A549 (cell line): ENCODE results near the gene EPC2. TPM values are rescaled to one million over a fixed set of nuclear protein-coding genes. Genes with fewer than 3 reads are reported as not detected.

Experiments used
- ATAC-seq, 2 experiments: fragments of 200-7000 bp in 1 of 2; fragments of >200 bp in 1 of 2; cut with Nextera tagmentation in 1 of 2; cut with Tn5 transposase in 1 of 2; 3 replicates each; pipeline versions ENCODE4 v1.8.0 to v1.9.1; 2018 to 2020; ENCODE audit warnings: mild to moderate bottlenecking in 1 of 2, moderate library complexity in 1 of 2
- CTCF ChIA-PET: fragments of 300-600 bp; sonication (Branson Sonifier 250); formaldehyde crosslinking; extraction: SDS; loops from one replicate; lab custom pipeline; 2021; ENCODE audit warnings: antibody characterized with exemption, inconsistent platforms; lab: Yijun Ruan, JAX
- POLR2A ChIA-PET: fragments of 350-600 bp; formaldehyde crosslinking; extraction: SDS; loops from one replicate; lab custom pipeline; 2021; ENCODE audit warnings: antibody characterized with exemption, inconsistent platforms; lab: Yijun Ruan, JAX
- DNase-seq, 2 experiments: peaks; one replicate each; pipeline versions ENCODE4 v3.0.0 to v3.0.0-alpha.2; 2011 to 2016; ENCODE audit warnings: low read depth in 1 of 2, low spot score in 1 of 2
- FAIRE-seq: peaks from 2 replicates; lab custom pipeline; 2011; peaks lifted over from hg19 to GRCh38; lab: Jason Lieb, UNC
- H3K27ac ChIP-seq, 2 experiments: fragments of >200 bp; sonication (Bioruptor Twin); formaldehyde crosslinking; 3 replicates each; pipeline ENCODE4 v1.5.1; 2016 to 2017
- H3K4me1 ChIP-seq: fragments of >200 bp; sonication (Bioruptor Twin); formaldehyde crosslinking; 3 replicates; pipeline ENCODE4 v1.6.1; 2016
- H3K4me2 ChIP-seq: fragments of >200 bp; sonication (Bioruptor Twin); formaldehyde crosslinking; 3 replicates; pipeline ENCODE4 v1.6.1; 2016
- H3K4me3 ChIP-seq: fragments of >200 bp; sonication (Bioruptor Twin); formaldehyde crosslinking; 3 replicates; pipeline ENCODE4 v1.5.1; 2016
- H3K9me3 ChIP-seq: fragments of >200 bp; sonication (Bioruptor Twin); formaldehyde crosslinking; 3 replicates; pipeline ENCODE4 v1.6.1; 2016
- BCL3 ChIP-seq: fragments of >200 bp; sonication (Bioruptor Twin); formaldehyde crosslinking; IDR thresholded peaks from 3 replicates; pipeline ENCODE4 v1.6.1; 2016
- BHLHE40 ChIP-seq: IDR thresholded peaks from 2 replicates; pipeline ENCODE4 v1.6.1; 2012; ENCODE audit warnings: low read depth, low read length, inconsistent platforms
- CBX2 ChIP-seq: fragments of 200-600 bp; sonication (generic); IDR thresholded peaks from 2 replicates; pipeline ENCODE4 v1.6.1; 2016; ENCODE audit warnings: low read depth, mild to moderate bottlenecking, borderline replicate concordance
- CEBPB ChIP-seq, 2 experiments: fragments of >200 bp in 1 of 2; sonication (Bioruptor Twin) in 1 of 2; formaldehyde crosslinking in 1 of 2; IDR thresholded peaks; 2 replicates each; pipeline ENCODE4 v1.6.1; 2012 to 2016
- EHF ChIP-seq: fragments of 250-450 bp; sonication (Bioruptor Pico); IDR thresholded peaks from 2 replicates; pipeline ENCODE4 v1.5.0; 2020; ENCODE audit warnings: mild to moderate bottlenecking
- EP300 ChIP-seq, 2 experiments: fragments of >200 bp; sonication (Bioruptor Twin); formaldehyde crosslinking; IDR thresholded peaks; 2 replicates in 1 of 2; 3 replicates in 1 of 2; pipeline ENCODE4 v1.6.1; 2016 to 2017
- FOXS1 ChIP-seq: fragments of 250-450 bp; sonication (Bioruptor Pico); IDR thresholded peaks from 2 replicates; pipeline ENCODE4 v1.5.0; 2020; ENCODE audit warnings: mild to moderate bottlenecking, moderate library complexity
- GATA3 ChIP-seq: IDR thresholded peaks from 2 replicates; pipeline ENCODE4 v1.6.1; 2012; ENCODE audit warnings: borderline replicate concordance
- HDAC2 ChIP-seq: fragments of 200-600 bp; sonication (generic); IDR thresholded peaks from 2 replicates; pipeline ENCODE4 v1.6.1; 2016
- HMGXB4 ChIP-seq: fragments of 250-450 bp; sonication (Bioruptor Pico); IDR thresholded peaks from 2 replicates; pipeline ENCODE4 v1.5.0; 2021; ENCODE audit warnings: mild to moderate bottlenecking, moderate library complexity, borderline replicate concordance
- HOXB13 ChIP-seq: fragments of 250-450 bp; sonication (Bioruptor Pico); IDR thresholded peaks from 2 replicates; pipeline ENCODE4 v1.5.0; 2020; ENCODE audit warnings: low read depth, mild to moderate bottlenecking, moderate library complexity
- JUNB ChIP-seq: fragments of >200 bp; sonication (Bioruptor Twin); formaldehyde crosslinking; IDR thresholded peaks from 2 replicates; pipeline ENCODE4 v1.6.1; 2016
- KDM5A ChIP-seq: fragments of 200-600 bp; sonication (generic); IDR thresholded peaks from 2 replicates; pipeline ENCODE4 v1.6.1; 2016; ENCODE audit warnings: antibody characterized with exemption, mild to moderate bottlenecking
- MAFK ChIP-seq: fragments of 450-650 bp; IDR thresholded peaks from 2 replicates; pipeline ENCODE4 v1.6.1; 2014; ENCODE audit not compliant: partially characterized antibody
- MAZ ChIP-seq: fragments of 150-350 bp; IDR thresholded peaks from 2 replicates; pipeline ENCODE4 v1.6.1; 2014; ENCODE audit warnings: antibody characterized with exemption, low read depth, low read length, borderline replicate concordance
- NFE2L2 ChIP-seq: fragments of 150-350 bp; conservative IDR thresholded peaks from 2 replicates; pipeline ENCODE4 v1.6.1; 2014; ENCODE audit warnings: low read length
- NPAS2 ChIP-seq: fragments of 250-450 bp; sonication (Bioruptor Pico); IDR thresholded peaks from 2 replicates; pipeline ENCODE4 v1.8.0; 2022; ENCODE audit warnings: mild to moderate bottlenecking, moderate library complexity, borderline replicate concordance
- RCOR1 ChIP-seq: fragments of 150-350 bp; IDR thresholded peaks from 2 replicates; pipeline ENCODE4 v1.6.1; 2014; ENCODE audit warnings: antibody characterized with exemption, low read length, low read depth
- SMC3 ChIP-seq: fragments of >200 bp; sonication (Bioruptor Twin); formaldehyde crosslinking; IDR thresholded peaks from 3 replicates; pipeline ENCODE4 v1.6.1; 2018; ENCODE audit warnings: inconsistent platforms
- SREBF2 ChIP-seq: fragments of 450-650 bp; IDR thresholded peaks from 2 replicates; pipeline ENCODE4 v1.6.1; 2014; ENCODE audit warnings: mild to moderate bottlenecking, moderate library complexity
- TFCP2L1 ChIP-seq: fragments of 250-450 bp; sonication (Bioruptor Pico); IDR thresholded peaks from 2 replicates; pipeline ENCODE4 v1.5.0; 2021; ENCODE audit warnings: mild to moderate bottlenecking
- TP53 ChIP-seq: fragments of 250-450 bp; sonication (Bioruptor Pico); IDR thresholded peaks from 2 replicates; pipeline ENCODE4 v1.5.0; 2021; ENCODE audit warnings: mild to moderate bottlenecking, moderate library complexity
- ZFP36 ChIP-seq: fragments of 450-650 bp; IDR thresholded peaks from 2 replicates; pipeline ENCODE4 v1.6.1; 2014; ENCODE audit warnings: borderline replicate concordance; ENCODE audit not compliant: partially characterized antibody
- ZNF302 ChIP-seq: fragments of 250-450 bp; sonication (Bioruptor Pico); IDR thresholded peaks from 2 replicates; pipeline ENCODE4 v1.9.0; 2021; ENCODE audit warnings: inconsistent platforms, mild to moderate bottlenecking, moderate library complexity
- WGBS: methylation state at CpG from one replicate; pipeline ENCODE4 v1.1.6; 2017; ENCODE audit errors: missing lambda C conversion rate; 5-methylcytosine and 5-hydroxymethylcytosine counted together
- polyA plus RNA-seq, 4 experiments: library from polyadenylated mRNA; depleted of rRNA in 3 of 4; stranded (reverse); fragments of >200 nt; fragmentation: RNase III in 1 of 4; extraction: RNeasy Plus Mini Kit Qiagen cat#74134 plus additional on column Dnase treatment in 1 of 4; gene quantifications; 2 replicates in 3 of 4; 3 replicates in 1 of 4; pipeline ENCODE4 v1.2.3, GENCODE V29; 2011 to 2017

EPC2 gene
- polyA plus RNA-seq, 2 of the 4 experiments (the other 2 are of a cell fraction), result 8.8 to 23.0 TPM

GRCh38 chr2:148702475-148702874, 57.9 kb downstream of the EPC2 start:
- no peak overlapping the region for H3K4me2 ChIP-seq
- peaks cover 31% of the 10 kb centered on the region for H3K9me3 ChIP-seq
- DNase-seq (no peak), ATAC-seq (no peak), FAIRE-seq (no peak)
- no peak overlapping the region for H3K27ac ChIP-seq
- H3K4me3 ChIP-seq, result no peak overlapping the region
- 90% methylated on average over 1 of the region's 1 CpG for WGBS
- H3K4me1 ChIP-seq, result no peaks in the 10 kb centered on the region
- ChIA-PET CTCF (no interaction called here), POLR2A (interaction anchor here (0.6 kb wide), 1 partner anchor 16 kb away, joined by 3 read pairs; no protein-coding TSS in a partner anchor)
- TF ChIP-seq MAFK (no peak), HMGXB4 (no peak), BHLHE40 (no peak), SREBF2 (no peak), NFE2L2 (no peak), GATA3 (no peak), RCOR1 (no peak), TP53 (no peak), EP300 (IDR thresholded peaks at IDR 0.05) (no peak), FOXS1 (CRISPR knock-in tag) (no peak), TFCP2L1 (CRISPR knock-in tag) (no peak), NPAS2 (no peak), EHF (CRISPR knock-in tag) (no peak), CBX2 (no peak), HOXB13 (no peak), MAZ (no peak), SMC3 (no peak), JUNB (no peak), ZFP36 (no peak), KDM5A (no peak)
- TF ChIP-seq, all 56 proteins: peak for 0

GRCh38 chr2:148704247-148704646, 59.7 kb downstream of the EPC2 start:
- no peak for ATAC-seq
- DNase-seq, result no peak
- CTCF ChIA-PET, result interaction anchor here (0.7 kb wide), 1 partner anchor 1626 kb away, joined by 6 read pairs; no protein-coding TSS in a partner anchor
- TF ChIP-seq NFE2L2 (no peak), CEBPB (IDR thresholded peaks at IDR 0.05) (0 out of 4 replicates have a peak, but pooled peaks of 1 of the 2 experiments have one; percentile 15)
- TF ChIP-seq, all 56 proteins: peak for 1
- no peak for FAIRE-seq
- H3K4me3 ChIP-seq, result no peak overlapping the region
- no peaks in the 10 kb centered on the region for H3K4me1 ChIP-seq
- H3K4me2 ChIP-seq, result no peak overlapping the region
- POLR2A ChIA-PET, result no interaction called here
- peaks cover 31% of the 10 kb centered on the region for H3K9me3 ChIP-seq
- H3K27ac ChIP-seq, result no peak overlapping the region

GRCh38 chr2:148716378-148716920, 71.9 kb downstream of the EPC2 start:
- WGBS, result 91% methylated on average over 2 of the region's 2 CpGs
- Histone ChIP-seq H3K4me3 (no peak overlapping the region), H3K4me2 (no peak overlapping the region), H3K4me1 (peaks cover 7% of the 10 kb centered on the region), H3K27ac (no peak overlapping the region), H3K9me3 (no peaks in the 10 kb centered on the region)
- no peak for ATAC-seq
- TF ChIP-seq ZNF302, result no peak
- TF ChIP-seq BCL3, result no peak
- no peak for TF ChIP-seq HDAC2
- no peak for FAIRE-seq
- ChIA-PET POLR2A (no interaction called here), CTCF (no interaction called here)
- no peak for DNase-seq
